ENCODE measurements around the gene SLC28A1.

The SLC28A1 gene

GRCh38 chr15:84938726-84939125 is 54.3 kb downstream of the SLC28A1 start:
- no peak for DNase-seq (ENCODE audit: low spot score)

DNA sequence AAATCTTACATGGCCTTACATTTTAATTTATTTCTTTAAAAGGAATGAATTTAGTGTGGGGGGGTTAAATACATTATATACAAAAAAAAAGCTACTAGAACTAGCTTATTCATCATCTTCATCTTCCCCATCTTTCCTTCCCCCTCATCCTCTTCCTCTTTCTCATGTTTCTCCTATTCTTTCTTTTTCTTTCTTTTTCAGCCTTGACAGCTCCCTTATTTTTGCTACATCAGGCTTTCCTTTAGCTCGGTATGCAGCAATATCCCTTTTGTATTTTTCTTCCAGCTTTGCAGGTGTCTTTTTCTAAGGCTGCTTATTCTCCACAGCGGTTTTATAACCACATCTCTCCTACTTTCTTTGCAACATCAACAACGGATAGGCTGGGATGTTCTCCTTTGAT is 55.9 kb downstream of the SLC28A1 start:
- DNase-seq (ENCODE audit: low spot score) = no peak

GRCh38 chr15:84942456-84942855 is 58.0 kb downstream of the SLC28A1 start:
- no peak for DNase-seq (ENCODE audit: low spot score)

DNA sequence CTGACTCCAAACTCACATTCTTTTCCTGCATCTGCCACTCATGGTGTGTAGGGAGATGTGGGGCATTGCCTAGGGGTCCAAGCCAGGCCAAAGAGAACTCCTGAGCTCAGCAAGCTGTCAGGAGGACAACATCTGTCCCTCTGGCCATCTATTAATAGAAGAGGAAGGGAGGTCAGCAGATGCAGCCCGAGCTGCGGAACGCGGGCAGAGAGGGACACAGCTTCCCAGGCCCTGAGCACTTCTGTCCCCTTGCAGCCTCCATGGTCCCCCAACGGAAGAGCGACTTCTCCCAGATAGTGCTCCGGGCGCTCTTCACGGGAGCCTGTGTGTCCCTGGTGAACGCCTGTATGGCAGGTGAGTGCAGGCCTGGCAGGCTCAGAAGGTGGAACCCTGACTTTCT is 59.8 kb downstream of the SLC28A1 start:
- no peak for DNase-seq (ENCODE audit: low spot score)

GRCh38 chr15:84944861-84945260 is 60.4 kb downstream of the SLC28A1 start:
- DNase-seq (ENCODE audit: low spot score) = no peak

- DNase-seq (ENCODE audit: low spot score) = no peak
Observed at GRCh38 chr15:84946772-84947489, 62.5 kb downstream of the SLC28A1 start.

- no peak for DNase-seq (ENCODE audit: low spot score)
Observed at GRCh38 chr15:84947947-84948830, 63.7 kb downstream of the SLC28A1 start.

DNA sequence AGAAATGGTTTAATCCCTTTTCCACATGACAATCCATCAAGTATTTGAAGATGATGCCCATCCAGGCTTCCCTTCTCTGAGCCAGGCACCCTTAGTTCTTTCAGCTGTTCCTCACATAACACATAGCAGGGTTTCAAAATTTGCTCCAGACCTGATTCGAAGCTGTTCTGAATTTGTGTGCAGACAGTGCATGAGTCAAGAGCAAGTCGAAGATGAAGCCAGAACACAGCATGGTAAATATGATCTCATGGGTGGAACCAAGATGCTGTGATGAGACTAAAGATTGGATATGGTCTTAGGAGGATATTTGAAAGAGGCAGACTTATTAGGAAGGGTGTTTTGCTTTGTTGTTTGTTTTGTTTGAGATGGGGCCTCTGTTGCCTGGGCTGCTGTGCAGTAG is 64.6 kb downstream of the SLC28A1 start:
- no peak for DNase-seq (ENCODE audit: low spot score)

DNA sequence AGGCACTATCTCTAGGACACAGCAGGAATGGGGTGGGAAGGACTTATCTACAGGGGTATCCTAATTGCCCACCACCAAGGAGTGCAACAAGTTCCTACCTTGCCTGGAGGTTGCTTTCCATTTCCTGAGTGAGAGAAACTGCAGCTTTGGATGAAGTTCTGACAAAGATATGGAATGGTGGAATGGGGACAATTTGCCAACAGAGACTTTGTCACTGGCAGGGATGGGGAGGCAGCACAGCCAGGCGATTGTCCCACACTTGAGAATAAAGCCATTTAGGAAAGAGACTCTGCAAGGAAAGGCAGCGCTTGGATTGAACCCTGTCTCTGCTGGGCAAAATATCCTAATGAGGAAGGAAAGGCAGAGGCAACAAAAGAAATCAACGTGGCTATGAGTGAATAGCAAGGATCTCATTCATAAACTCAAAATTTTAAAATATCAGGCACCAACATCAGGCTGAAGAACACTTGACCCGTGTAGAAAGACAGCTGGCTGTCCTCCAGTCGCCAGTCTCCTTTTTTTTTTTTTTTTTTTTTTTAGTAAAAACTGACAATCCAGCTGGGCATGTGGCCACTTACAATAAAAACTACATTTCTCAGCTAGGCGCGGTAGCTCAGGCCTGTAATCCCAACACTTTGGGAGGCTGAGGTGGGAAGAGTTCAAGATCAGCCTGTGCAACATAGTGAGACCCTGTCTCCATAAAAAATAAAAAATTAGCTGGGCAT is 65.5 kb downstream of the SLC28A1 start:
- DNase-seq (ENCODE audit: low spot score) = peak; percentile 75

DNA sequence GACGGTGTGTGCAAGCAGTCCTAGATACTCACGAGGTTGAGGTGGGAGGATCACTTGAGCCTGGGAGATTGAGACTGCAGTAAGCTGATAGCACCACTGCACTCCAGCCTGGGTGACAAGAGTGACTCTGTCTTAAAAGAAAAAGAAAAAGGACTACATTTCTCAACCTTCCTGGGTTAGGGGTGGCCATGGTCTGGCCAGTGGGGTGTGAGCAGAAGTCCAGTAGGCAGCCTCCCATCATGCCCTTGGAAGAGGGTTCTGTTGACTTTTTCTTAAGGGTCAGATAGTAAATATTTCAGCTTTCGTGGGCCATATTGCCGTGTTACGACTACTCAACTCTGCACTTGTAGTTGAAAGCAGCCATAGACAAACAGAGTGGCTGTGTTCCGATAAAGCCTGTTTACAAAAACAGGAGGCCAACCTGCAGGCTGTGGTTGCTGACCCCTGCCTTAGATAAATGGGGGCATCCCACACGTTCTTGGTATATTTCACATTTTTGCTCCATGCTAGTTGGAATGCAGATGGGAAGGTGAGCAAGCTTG is 66.2 kb downstream of the SLC28A1 start:
- no peak for DNase-seq (ENCODE audit: low spot score)

DNA sequence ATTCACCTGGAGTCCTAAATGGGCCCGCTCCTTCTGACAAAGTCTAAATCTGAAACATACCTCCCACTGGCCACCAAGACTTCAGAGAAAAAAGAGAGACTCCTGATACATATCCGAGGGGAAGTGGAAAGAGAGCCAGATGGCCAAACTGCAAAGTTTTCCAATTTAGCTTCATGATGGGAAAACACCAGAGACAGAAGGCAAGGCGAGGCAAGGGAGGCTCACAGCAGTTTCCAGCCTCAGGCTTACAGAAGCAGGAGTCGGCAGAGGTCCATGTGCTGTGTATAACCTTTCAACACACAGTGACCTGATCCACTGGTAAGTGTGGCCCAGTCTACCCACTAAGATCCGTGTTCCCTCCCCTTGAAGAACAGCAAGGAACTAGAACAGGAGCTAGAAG is 67.3 kb downstream of the SLC28A1 start:
- no peak for DNase-seq (ENCODE audit: low spot score)

DNA sequence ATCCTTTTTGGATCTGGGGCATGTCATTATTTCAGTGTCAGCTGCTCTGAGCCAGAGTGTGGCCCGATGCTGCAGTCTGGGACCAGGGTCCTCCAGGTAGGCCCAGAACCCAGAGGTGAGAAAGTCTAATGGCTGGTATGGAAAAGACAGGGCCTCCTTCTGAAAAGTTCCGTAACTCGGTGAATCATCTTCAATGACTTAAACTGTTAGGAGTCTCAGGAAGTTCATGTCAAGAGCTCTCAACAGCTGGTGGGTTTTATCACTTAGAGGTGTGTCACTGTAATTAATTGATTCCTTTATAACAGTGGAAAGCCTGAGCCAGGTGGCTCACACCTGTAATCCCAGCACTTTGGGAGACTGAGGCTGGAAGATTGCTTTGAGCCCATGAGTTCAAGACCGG is 68.7 kb downstream of the SLC28A1 start:
- DNase-seq (ENCODE audit: low spot score) = no peak

DNA sequence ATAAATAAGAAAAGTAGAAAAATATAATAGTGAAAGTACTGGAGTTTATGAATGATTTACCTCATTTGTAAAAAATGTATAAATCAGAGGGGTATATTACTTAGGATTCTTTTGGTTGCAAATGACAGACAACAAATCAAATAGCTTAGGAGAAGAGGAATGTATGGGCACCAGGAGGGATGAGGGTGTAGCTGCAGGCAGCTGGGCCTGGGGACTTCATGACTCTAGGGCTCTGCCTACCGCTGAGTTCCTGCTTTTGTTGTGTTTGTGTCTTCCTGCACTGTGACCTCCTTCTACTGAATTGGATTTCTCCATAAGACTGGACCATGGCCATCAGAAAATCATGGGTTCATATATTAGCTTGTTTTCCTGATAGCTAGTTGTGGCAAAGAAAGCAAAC is 69.3 kb downstream of the SLC28A1 start:
- DNase-seq (ENCODE audit: low spot score) = no peak

DNA sequence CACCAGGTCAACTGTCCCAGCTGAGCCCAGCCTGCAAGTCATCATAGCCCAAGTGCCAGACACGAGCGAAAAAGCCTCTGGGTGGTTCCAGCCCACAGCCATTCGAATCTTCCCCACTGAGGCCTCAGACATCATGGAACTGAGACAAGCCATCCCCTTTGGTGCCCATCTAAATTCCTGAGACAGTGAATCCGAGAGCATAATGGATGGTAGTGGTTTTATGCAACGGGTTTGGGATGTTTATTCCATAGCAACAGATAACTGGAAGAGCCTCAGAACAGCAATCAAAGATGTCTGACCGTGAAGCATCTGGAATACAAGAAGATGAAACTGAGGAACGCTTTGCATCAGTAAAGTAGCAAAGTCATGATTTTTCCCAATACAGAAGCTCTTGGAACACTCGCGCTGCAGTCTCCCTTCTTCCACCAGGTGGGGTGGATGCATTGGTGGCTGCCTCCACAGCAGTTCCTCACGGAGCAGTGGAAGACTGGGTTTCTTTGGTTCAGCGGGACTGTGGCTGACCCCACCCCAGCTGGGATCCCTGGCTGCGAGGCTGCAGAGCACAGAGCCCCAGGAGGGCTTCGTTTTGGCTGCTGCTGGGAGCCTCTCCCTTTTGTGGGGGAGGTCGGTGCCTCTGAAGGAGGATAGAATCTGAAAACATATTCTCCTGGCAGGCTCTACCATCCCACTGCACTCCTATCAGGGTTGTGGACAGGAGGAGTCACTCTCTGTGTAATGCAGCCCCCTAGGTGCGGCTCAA is 70.8 kb downstream of the SLC28A1 start:
- DNase-seq (ENCODE audit: low spot score) = peak; percentile 89

DNA sequence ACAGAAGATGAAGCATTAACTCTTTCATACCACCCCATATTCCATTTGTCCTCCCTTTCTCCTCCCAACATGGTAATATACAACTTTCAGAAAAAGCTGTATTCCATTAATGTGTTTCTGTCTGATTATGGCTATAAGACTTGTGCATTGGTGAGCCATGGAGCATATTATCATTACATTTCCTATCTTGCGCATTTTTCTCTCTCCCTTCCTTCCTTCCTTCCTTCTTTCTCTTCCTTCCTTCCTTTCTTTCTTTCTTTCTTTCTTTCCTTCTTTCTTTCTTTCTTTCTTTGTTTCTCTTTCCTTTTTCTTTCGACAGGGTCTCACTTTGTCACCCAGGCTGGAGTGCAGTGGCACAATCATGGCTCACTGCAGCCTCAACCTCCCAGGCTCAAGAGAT is 71.7 kb downstream of the SLC28A1 start:
- DNase-seq (ENCODE audit: low spot score) = no peak

- no peak for DNase-seq (ENCODE audit: low spot score)
Observed at GRCh38 chr15:84960391-84961113, 76.1 kb downstream of the SLC28A1 start.

- no peak for DNase-seq (ENCODE audit: low spot score)
Observed at GRCh38 chr15:84961114-84961452, 76.6 kb downstream of the SLC28A1 start.

DNA sequence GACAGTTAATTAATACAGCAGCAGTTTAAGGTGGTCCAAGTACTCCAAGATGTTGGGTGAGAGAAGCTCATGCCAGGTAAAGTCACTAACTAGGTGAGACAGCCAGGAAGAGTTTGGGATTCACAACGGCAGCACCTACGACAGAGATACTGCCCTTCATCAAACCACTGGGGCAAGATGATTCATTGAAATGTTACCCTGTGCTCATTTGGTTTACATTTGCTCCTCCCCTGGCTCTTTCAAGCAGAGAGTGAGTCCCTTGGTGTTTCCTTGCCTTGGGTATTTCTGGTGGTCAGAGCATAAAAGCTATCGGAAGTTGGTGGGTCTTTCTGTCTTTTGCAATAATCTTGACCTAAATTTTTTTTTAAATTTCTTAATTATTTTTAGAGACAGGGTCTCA is 77.2 kb downstream of the SLC28A1 start:
- no peak for DNase-seq (ENCODE audit: low spot score)

DNA sequence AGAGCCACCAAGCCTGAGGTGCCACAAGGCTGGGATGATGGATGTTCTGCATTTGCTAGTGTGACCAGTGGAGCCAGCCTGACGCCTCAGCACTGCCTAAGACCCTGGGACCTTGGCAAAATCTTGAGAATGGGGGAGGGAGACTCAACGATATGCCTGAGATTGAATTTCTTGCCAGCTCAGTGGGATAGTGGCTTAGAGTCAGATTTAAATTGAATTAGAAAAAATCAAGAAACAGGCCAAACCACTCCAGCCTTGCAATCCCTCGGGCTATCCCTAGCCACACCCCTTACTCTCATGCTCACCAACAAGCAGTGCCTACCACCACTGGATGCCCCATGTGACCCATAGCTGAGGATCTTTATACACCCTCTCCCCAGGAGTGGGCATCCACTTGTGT is 78.5 kb downstream of the SLC28A1 start:
- DNase-seq (ENCODE audit: low spot score) = no peak

DNA sequence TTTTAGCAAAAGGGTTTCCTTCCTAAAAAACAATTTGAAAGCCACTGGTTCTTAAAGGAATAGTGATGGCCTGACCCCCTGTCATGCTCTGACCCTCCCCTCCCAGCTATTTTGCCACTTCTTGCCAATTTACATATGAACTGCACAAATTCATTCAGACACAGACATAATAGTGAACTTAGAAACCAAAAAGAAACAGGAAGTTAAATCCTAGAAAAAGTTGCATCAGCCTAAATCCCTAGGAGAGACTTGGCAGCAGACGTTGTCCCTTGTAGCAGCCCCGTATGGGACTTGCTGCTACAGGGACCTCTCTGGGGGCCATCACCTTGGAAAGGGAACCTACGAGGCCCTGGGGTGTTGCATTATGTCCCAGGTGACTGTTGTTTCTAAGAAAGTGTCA is 82.9 kb downstream of the SLC28A1 start:
- no peak for DNase-seq (ENCODE audit: low spot score)

- DNase-seq (ENCODE audit: low spot score) = no peak
Observed at GRCh38 chr15:84968301-84968700, 83.8 kb downstream of the SLC28A1 start.

Measured in Ammon's horn (tissue), 1 donor.